H9 (cell line): ENCODE data around the gene TMEM225B. TPM values are rescaled to one million over a fixed set of nuclear protein-coding genes. Genes with fewer than 3 reads are reported as not detected.

ENCODE experiments used
- DNase-seq: peaks from one replicate; pipeline ENCODE4 v3.0.0-alpha.2; 2017
- H2AFZ ChIP-seq: one replicate; pipeline ENCODE4 v1.6.1; 2013; ENCODE audit warnings: mild to moderate bottlenecking, low read length, control low read depth, moderate library complexity
- H2AK5ac ChIP-seq: 2 replicates; pipeline ENCODE4 v1.6.1; 2013; ENCODE audit warnings: low read length, control low read depth, mixed read lengths; ENCODE audit not compliant: insufficient read length
- H2BK120ac ChIP-seq: one replicate; pipeline ENCODE4 v1.6.1; 2013; ENCODE audit warnings: low read depth, mild to moderate bottlenecking, low read length, control low read depth, inconsistent platforms; ENCODE audit not compliant: poor library complexity, severe bottlenecking
- H2BK12ac ChIP-seq: 2 replicates; pipeline ENCODE4 v1.6.1; 2013; ENCODE audit warnings: low read length, control low read depth, mixed read lengths, low read depth; ENCODE audit not compliant: insufficient read length
- H2BK15ac ChIP-seq: 2 replicates; pipeline ENCODE4 v1.6.1; 2013; ENCODE audit warnings: low read depth, low read length, control low read depth
- H2BK20ac ChIP-seq: one replicate; pipeline ENCODE4 v1.6.1; 2013; ENCODE audit warnings: low read depth, mild to moderate bottlenecking, low read length, control low read depth, inconsistent platforms; ENCODE audit not compliant: poor library complexity, severe bottlenecking
- H2BK5ac ChIP-seq: 2 replicates; pipeline ENCODE4 v1.6.1; 2013; ENCODE audit warnings: low read length, control low read depth, mixed read lengths; ENCODE audit not compliant: insufficient read length
- H3K14ac ChIP-seq: 2 replicates; pipeline ENCODE4 v1.6.1; 2013; ENCODE audit warnings: low read length, control low read depth; ENCODE audit not compliant: insufficient read depth
- H3K18ac ChIP-seq: 2 replicates; pipeline ENCODE4 v1.6.1; 2013; ENCODE audit warnings: low read depth, mild to moderate bottlenecking, mixed read lengths, low read length, control low read depth; ENCODE audit not compliant: insufficient read length
- H3K23ac ChIP-seq: 2 replicates; pipeline ENCODE4 v1.6.1; 2013; ENCODE audit warnings: low read length, control low read depth, mixed read lengths, low read depth; ENCODE audit not compliant: insufficient read length
- H3K23me2 ChIP-seq: 2 replicates; pipeline ENCODE4 v1.6.1; 2013; ENCODE audit warnings: low read depth, mild to moderate bottlenecking, mixed read lengths, low read length, control low read depth; ENCODE audit not compliant: insufficient read length, poor library complexity, severe bottlenecking
- H3K27ac ChIP-seq: 2 replicates; pipeline ENCODE4 v1.5.1; 2013; ENCODE audit warnings: low read length, control low read depth, mixed read lengths, low read depth; ENCODE audit not compliant: insufficient read length
- H3K27me3 ChIP-seq: 2 replicates; pipeline ENCODE4 v1.6.1; 2013; ENCODE audit warnings: low read length, control low read depth, inconsistent platforms; ENCODE audit not compliant: insufficient read depth
- H3K4ac ChIP-seq: 2 replicates; pipeline ENCODE4 v1.6.1; 2013; ENCODE audit warnings: low read depth, mild to moderate bottlenecking, control low read depth, inconsistent platforms, low read length, moderate library complexity
- H3K4me1 ChIP-seq: 2 replicates; pipeline ENCODE4 v1.6.1; 2013; ENCODE audit warnings: low read length, control low read depth, inconsistent platforms; ENCODE audit not compliant: insufficient read depth
- H3K4me2 ChIP-seq: 2 replicates; pipeline ENCODE4 v1.6.1; 2013; ENCODE audit warnings: low read length, control low read depth, mixed read lengths; ENCODE audit not compliant: insufficient read length, insufficient read depth
- H3K56ac ChIP-seq: 2 replicates; pipeline ENCODE4 v1.6.1; 2013; ENCODE audit warnings: low read depth, mild to moderate bottlenecking, mixed read lengths, low read length, control low read depth; ENCODE audit not compliant: insufficient read length
- H3K79me1 ChIP-seq: 2 replicates; pipeline ENCODE4 v1.6.1; 2013; ENCODE audit warnings: low read depth, mild to moderate bottlenecking, moderate library complexity, low read length, control low read depth, inconsistent platforms; ENCODE audit not compliant: insufficient read depth, poor library complexity, severe bottlenecking
- H3K79me2 ChIP-seq: 2 replicates; pipeline ENCODE4 v1.6.1; 2013; ENCODE audit warnings: low read length, control low read depth, inconsistent platforms; ENCODE audit not compliant: insufficient read depth
- H3K9ac ChIP-seq: 2 replicates; pipeline ENCODE4 v1.6.1; 2013; ENCODE audit warnings: low read length, control low read depth, mixed read lengths; ENCODE audit not compliant: insufficient read length; ENCODE audit errors: extremely low read depth
- H3K9me3 ChIP-seq: one replicate; pipeline ENCODE4 v1.6.1; 2013; ENCODE audit warnings: low read depth, low read length, inconsistent platforms; ENCODE audit not compliant: control insufficient read depth
- H3T11ph ChIP-seq: one replicate; pipeline ENCODE4 v1.6.1; 2013; ENCODE audit warnings: mild to moderate bottlenecking, low read length, control low read depth, inconsistent platforms
- H4K20me1 ChIP-seq: one replicate; pipeline ENCODE4 v1.6.1; 2013; ENCODE audit not compliant: control insufficient read depth, insufficient read length, insufficient read depth
- H4K5ac ChIP-seq: 2 replicates; pipeline ENCODE4 v1.6.1; 2013; ENCODE audit warnings: low read depth, mild to moderate bottlenecking, mixed read lengths, low read length, control low read depth; ENCODE audit not compliant: insufficient read length
- H4K8ac ChIP-seq: replicated peaks from 2 replicates; pipeline ENCODE4 v1.6.1; 2013; ENCODE audit warnings: low read length, control low read depth, mixed read lengths, low read depth; ENCODE audit not compliant: insufficient read length
- H4K91ac ChIP-seq: 2 replicates; pipeline ENCODE4 v1.6.1; 2013; ENCODE audit warnings: low read depth, mild to moderate bottlenecking, moderate library complexity, mixed read lengths, low read length, control low read depth; ENCODE audit not compliant: insufficient read length
- H3K27ac Mint-ChIP-seq, 3 experiments: 2 replicates in 2 of 3; 3 replicates in 1 of 3; pipeline ENCODE4 v1.8.0; 2020 to 2021; ENCODE audit warnings: mixed read lengths in 3 of 3, mild to moderate bottlenecking in 1 of 3, moderate library complexity in 1 of 3
- H3K27me3 Mint-ChIP-seq: 2 replicates; pipeline ENCODE4 v1.8.0; 2021; ENCODE audit warnings: low read depth, mild to moderate bottlenecking, moderate library complexity, mixed read lengths
- H3K36me3 Mint-ChIP-seq, 3 experiments: 2 replicates in 2 of 3; 3 replicates in 1 of 3; pipeline ENCODE4 v1.8.0; 2020 to 2021; ENCODE audit warnings: low read depth in 3 of 3, mixed read lengths in 3 of 3; ENCODE audit not compliant: insufficient read depth in 1 of 3
- H3K4me1 Mint-ChIP-seq, 2 experiments: 2 replicates each; pipeline ENCODE4 v1.8.0; 2020; ENCODE audit warnings: mixed read lengths in 2 of 2
- H3K4me3 Mint-ChIP-seq, 2 experiments: 2 replicates in 1 of 2; 3 replicates in 1 of 2; pipeline ENCODE4 v1.8.0; 2020 to 2021; ENCODE audit warnings: mild to moderate bottlenecking in 2 of 2, mixed read lengths in 2 of 2, moderate library complexity in 1 of 2
- H3K9me3 Mint-ChIP-seq, 2 experiments: 2 replicates in 1 of 2; 3 replicates in 1 of 2; pipeline ENCODE4 v1.8.0; 2020; ENCODE audit warnings: mild to moderate bottlenecking in 2 of 2, mixed read lengths in 2 of 2, moderate library complexity in 1 of 2
- WGBS: extraction: QIAGEN DNeasy Blood & Tissue Kit; methylation state at CpG from one replicate; pipeline ENCODE4 v1.1.7; 2013; ENCODE audit warnings: missing lambda C conversion rate, low lambda C conversion rate, mixed read lengths; ENCODE audit not compliant: insufficient read length; ENCODE audit errors: extremely low coverage; 5-methylcytosine and 5-hydroxymethylcytosine counted together
- total RNA-seq: library from RNA; stranded (reverse); gene quantifications from 2 replicates; pipeline ENCODE4 v1.2.1, GENCODE V29; 2021
- TF ChIP-seq, protein P1 (sequence below): fragments of 200-600 bp; sonication (generic); conservative IDR thresholded peaks from 3 replicates; pipeline ENCODE4 v1.8.0; 2021; ENCODE audit warnings: antibody characterized with exemption, mild to moderate bottlenecking

The TMEM225B gene
- total RNA-seq, 1 experiment from 2014 or later, result not detected

DNA sequence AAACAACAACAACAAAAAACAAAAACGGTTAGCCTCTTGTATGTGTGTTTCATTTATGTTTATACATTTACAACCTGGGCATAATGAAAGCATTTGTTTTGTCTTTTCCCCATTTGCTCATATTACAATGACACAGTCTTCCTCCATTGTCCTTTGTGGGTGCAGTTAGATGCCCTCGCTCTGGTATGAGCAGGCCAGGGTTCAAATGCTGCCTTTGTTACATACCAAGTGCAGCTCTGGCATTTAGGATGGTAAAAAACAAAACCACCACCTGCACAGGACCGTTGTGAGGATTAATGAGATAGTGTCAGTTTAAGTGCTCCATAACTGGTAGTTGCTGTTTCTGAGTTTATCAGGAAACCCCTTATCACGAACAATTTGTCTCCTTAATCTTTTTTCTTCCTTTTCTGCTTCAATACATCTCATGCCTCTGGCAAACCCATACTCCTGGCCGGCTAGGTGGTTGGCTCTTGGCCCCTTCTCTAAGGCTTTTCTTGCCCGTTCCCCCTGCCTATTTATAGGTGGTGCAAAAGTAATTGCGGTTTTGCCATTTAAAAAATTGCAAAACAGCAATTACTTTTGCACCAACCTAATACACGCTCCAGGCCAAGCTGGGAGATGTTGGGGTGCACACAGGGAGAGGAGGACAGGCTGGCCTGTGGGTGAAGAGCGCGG, 18.6 kb upstream of the TMEM225B start:
- TF ChIP-seq, protein P1, sequence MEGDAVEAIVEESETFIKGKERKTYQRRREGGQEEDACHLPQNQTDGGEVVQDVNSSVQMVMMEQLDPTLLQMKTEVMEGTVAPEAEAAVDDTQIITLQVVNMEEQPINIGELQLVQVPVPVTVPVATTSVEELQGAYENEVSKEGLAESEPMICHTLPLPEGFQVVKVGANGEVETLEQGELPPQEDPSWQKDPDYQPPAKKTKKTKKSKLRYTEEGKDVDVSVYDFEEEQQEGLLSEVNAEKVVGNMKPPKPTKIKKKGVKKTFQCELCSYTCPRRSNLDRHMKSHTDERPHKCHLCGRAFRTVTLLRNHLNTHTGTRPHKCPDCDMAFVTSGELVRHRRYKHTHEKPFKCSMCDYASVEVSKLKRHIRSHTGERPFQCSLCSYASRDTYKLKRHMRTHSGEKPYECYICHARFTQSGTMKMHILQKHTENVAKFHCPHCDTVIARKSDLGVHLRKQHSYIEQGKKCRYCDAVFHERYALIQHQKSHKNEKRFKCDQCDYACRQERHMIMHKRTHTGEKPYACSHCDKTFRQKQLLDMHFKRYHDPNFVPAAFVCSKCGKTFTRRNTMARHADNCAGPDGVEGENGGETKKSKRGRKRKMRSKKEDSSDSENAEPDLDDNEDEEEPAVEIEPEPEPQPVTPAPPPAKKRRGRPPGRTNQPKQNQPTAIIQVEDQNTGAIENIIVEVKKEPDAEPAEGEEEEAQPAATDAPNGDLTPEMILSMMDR, result no peak
- no peak overlapping the region for H3K56ac ChIP-seq
- Mint-ChIP-seq H3K4me1 (peaks cover 33 to 38% of the 10 kb centered on the region in 2 experiments), H3K4me3 (peak overlapping the region; percentile 83 to 88), H3K36me3 (no peaks in the 10 kb centered on the region), H3K9me3 (no peaks in the 10 kb centered on the region), H3K27me3 (no peaks in the 10 kb centered on the region; the same call in 1 of the 2 replicates), H3K27ac (no peak overlapping the region)
- no peaks in the 10 kb centered on the region for H3K9me3 ChIP-seq
- H3K4me1 ChIP-seq, result peaks cover 2% of the 10 kb centered on the region; the same call in 1 of the 2 replicates
- no peaks in the 10 kb centered on the region for H4K20me1 ChIP-seq
- no peak overlapping the region for H3T11ph ChIP-seq
- H2BK12ac ChIP-seq, result no peak overlapping the region
- H2BK20ac ChIP-seq, result no peak overlapping the region
- no peak for DNase-seq
- no peaks in the 10 kb centered on the region for H3K27me3 ChIP-seq
- no peak overlapping the region for H2BK120ac ChIP-seq
- peak overlapping the region; percentile 18 for H3K18ac ChIP-seq
- H3K4ac ChIP-seq, result no peak overlapping the region
- H2AK5ac ChIP-seq, result no peak overlapping the region
- H3K79me2 ChIP-seq, result no peaks in the 10 kb centered on the region
- no peak overlapping the region for H3K14ac ChIP-seq
- no peak overlapping the region for H3K23ac ChIP-seq
- no peak overlapping the region for H2BK15ac ChIP-seq
- no peak overlapping the region for H4K91ac ChIP-seq
- no peak overlapping the region for H2BK5ac ChIP-seq
- H3K4me2 ChIP-seq, result peak overlapping the region; percentile 84
- H3K79me1 ChIP-seq, result no peaks in the 10 kb centered on the region
- H2AFZ ChIP-seq, result no peak overlapping the region
- no CpG with 5 or more reads among the region's 10 CpGs for WGBS
- H4K5ac ChIP-seq, result no peak overlapping the region
- peak overlapping the region; percentile 55 for H3K9ac ChIP-seq
- no peak overlapping the region for H3K27ac ChIP-seq
- peaks cover 10% of the 10 kb centered on the region for H3K23me2 ChIP-seq
- no peak overlapping the region for H4K8ac ChIP-seq
